ENCODE measurements around the gene CCDC149.

GRCh38 chr4:24881508-24882196, 31.2 kb downstream of the CCDC149 start:
- TF ChIP-seq POLR2AphosphoS5 (IDR thresholded peaks at IDR 0.05; ENCODE audit: low read depth, low read length) (no peak), REST (IDR thresholded peaks at IDR 0.05; ENCODE audit: insufficient read depth in 1 of 2, low read depth in 2 of 2, low read length in 2 of 2) (no peak)
